ENCODE measurements around the gene CYP1A2. TPM values are rescaled to one million over a fixed set of nuclear protein-coding genes. Genes with fewer than 3 reads are reported as not detected.
A peak's percentile ranks its signal among the peaks of the same experiment; 100 is the strongest.

Gene CYP1A2
- total and polyA plus RNA-seq, 12 donors: 0.11 TPM; not detected in 11

DNA sequence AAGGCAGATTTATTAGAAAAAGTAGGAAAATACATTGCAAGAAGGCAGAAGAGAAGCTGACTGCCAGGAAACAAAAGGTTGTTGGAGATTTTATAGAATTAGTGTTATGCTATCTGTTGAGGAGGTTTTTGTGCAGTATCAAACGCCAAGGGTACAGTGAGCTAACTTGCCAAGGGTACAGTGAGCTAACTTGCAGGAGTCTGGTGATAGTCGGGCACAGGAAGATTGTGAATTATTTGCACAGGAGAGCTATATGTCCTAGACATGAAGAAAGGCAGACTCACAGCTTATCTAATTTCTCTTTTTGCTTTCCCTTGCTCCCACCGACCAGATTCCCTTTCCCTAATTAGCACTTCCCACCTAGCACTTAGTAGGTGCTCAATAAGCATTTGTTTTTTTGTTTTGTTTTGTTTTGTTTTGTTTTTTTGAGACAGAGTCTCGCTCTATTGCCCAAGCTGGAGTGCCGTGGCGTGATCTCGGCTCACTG lies 30.6 kb downstream of the CYP1A2 start:
- TF ChIP-seq CTCF (IDR thresholded peaks at IDR 0.05): no peak
- Histone ChIP-seq H3K4me1 (peaks cover 29 to 90% (median 49%) of the 10 kb centered on the region in 9 donors), H3K9me3 (no peaks in the 10 kb centered on the region), H3K36me3 (no peaks in the 10 kb centered on the region), H3K4me3 (no peak overlapping the region), H3K27me3 (no peaks in the 10 kb centered on the region), H3K27ac (peak overlapping the region in 1 of 10 donors; percentile 96)
- intact Hi-C loops (cut with DNase I): loop anchor here in 4 of 10 donors (5.0 to 10.0 kb wide), 4 partner anchors 56 to 404 kb away; partner anchors contain the start of gene FAM219B (in 1 of the 4)
- 87 to 88% methylated on average over 7 of the region's 7 CpGs for WGBS, 2 donors
- ATAC-seq (no peak), DNase-seq (no peak)

- DNase-seq (no peak), ATAC-seq (no peak)
- no peak for TF ChIP-seq CTCF (IDR thresholded peaks at IDR 0.05)
- peaks cover 37 to 90% (median 65%) of the 10 kb centered on the region in 9 donors for H3K4me1 ChIP-seq
- no peaks in the 10 kb centered on the region for H3K27me3 ChIP-seq
- intact Hi-C loops (cut with DNase I): loop anchor here in 5 of 10 donors (2.0 to 10.0 kb wide), 6 partner anchors 20 to 424 kb away; partner anchors contain the start of genes ULK3 (in 4 of the 5), C15orf39 (in 1 of the 5) and COX5A (in 1 of the 5)
- H3K9me3 ChIP-seq: no peaks in the 10 kb centered on the region
- peak overlapping the region in 5 of 10 donors; percentile 33 to 98 (median 93) for H3K27ac ChIP-seq
- peaks cover 0 to 5% (median 0%) of the 10 kb centered on the region in 9 donors for H3K36me3 ChIP-seq
- H3K4me3 ChIP-seq: peak overlapping the region in 7 of 10 donors; percentile 74 to 94 (median 88)
- 64 to 65% methylated on average over 16 of the region's 16 CpGs for WGBS, 2 donors
Observed at GRCh38 chr15:74780523-74781430, 32.1 kb downstream of the CYP1A2 start.

GRCh38 chr15:74781431-74782258 lies 33.0 kb downstream of the CYP1A2 start, which contains the start of gene CSK:
CSK (plus strand) TSS chr15:74782080; CDS start chr15:74798298, 16,218 bp downstream.
- H3K9me3 ChIP-seq: no peaks in the 10 kb centered on the region
- H3K36me3 ChIP-seq: peaks cover 0 to 5% (median 0%) of the 10 kb centered on the region in 9 donors
- peaks cover 44 to 90% (median 70%) of the 10 kb centered on the region in 9 donors for H3K4me1 ChIP-seq
- intact Hi-C loops (cut with DNase I): loop anchor here in 5 of 10 donors (2.0 to 10.0 kb wide), 6 partner anchors 19 to 423 kb away; partner anchors contain the start of genes ULK3 (in 4 of the 5), C15orf39 (in 1 of the 5) and COX5A (in 1 of the 5)
- WGBS, 2 donors: 1% methylated on average over 40 to 74 of the region's 74 CpGs
- DNase-seq (peak; percentile 71 to 87), ATAC-seq (peak; percentile 19 to 78 (median 52))
- H3K4me3 ChIP-seq: peak within 1 kb of the TSS; percentile 19 to 94 (median 78)
- H3K27ac ChIP-seq: peak within 1 kb of the TSS; percentile 87 to 98 (median 93)
- peak; percentile 51 to 83 (median 63) for TF ChIP-seq CTCF (IDR thresholded peaks at IDR 0.05)
- H3K27me3 ChIP-seq: no peaks in the 10 kb centered on the region
